ENCODE data around the gene C2orf69.

Gene C2orf69

GRCh38 chr2:199916980-199917379, 5.9 kb downstream of the C2orf69 start:
- DNase-seq: no peak

- DNase-seq: no peak
Observed at GRCh38 chr2:199922856-199923255, 11.8 kb downstream of the C2orf69 start.

- DNase-seq: no peak
Observed at GRCh38 chr2:199923924-199924323, 12.8 kb downstream of the C2orf69 start.

- no peak for DNase-seq
Observed at GRCh38 chr2:199926806-199927205, 15.7 kb downstream of the C2orf69 start.

- no peak for DNase-seq
Observed at GRCh38 chr2:199928226-199928625, 17.1 kb downstream of the C2orf69 start.

GRCh38 chr2:199928626-199929025, 17.5 kb downstream of the C2orf69 start:
- no peak for DNase-seq

- no peak for DNase-seq
Observed at GRCh38 chr2:199929262-199929661, 18.2 kb downstream of the C2orf69 start.

GRCh38 chr2:199932312-199932855, 21.3 kb downstream of the C2orf69 start:
- DNase-seq: no peak

- no peak for DNase-seq
Observed at GRCh38 chr2:199933466-199933865, 22.4 kb downstream of the C2orf69 start.

GRCh38 chr2:199936554-199936953, 25.5 kb downstream of the C2orf69 start:
- no peak for DNase-seq

- no peak for DNase-seq
Observed at GRCh38 chr2:199940373-199940772, 29.3 kb downstream of the C2orf69 start.

- no peak for DNase-seq
Observed at GRCh38 chr2:199943373-199943772, 32.3 kb downstream of the C2orf69 start.

- DNase-seq: no peak
Observed at GRCh38 chr2:199946196-199946595, 35.1 kb downstream of the C2orf69 start.

GRCh38 chr2:199946836-199947235, 35.7 kb downstream of the C2orf69 start:
- DNase-seq: no peak

- no peak for DNase-seq
Observed at GRCh38 chr2:199950396-199950795, 39.3 kb downstream of the C2orf69 start.

- DNase-seq: no peak
Observed at GRCh38 chr2:199951023-199951422, 39.9 kb downstream of the C2orf69 start.

- DNase-seq: no peak
Observed at GRCh38 chr2:199955007-199955338, 43.9 kb downstream of the C2orf69 start.

- peak; percentile 57 to 83 (median 76) for DNase-seq
Observed at GRCh38 chr2:199955339-199956061, 44.4 kb downstream of the C2orf69 start, which contains the start of the genes MAIP1 and TYW5. Gene MAIP1, plus strand, starts transcription at chr2:199955582. Its CDS starts 217 bp downstream, at chr2:199955799. Gene TYW5, minus strand, starts transcription at chr2:199955491. Its CDS starts 21 bp downstream, at chr2:199955470.

- no peak for DNase-seq
Observed at GRCh38 chr2:199956062-199956380, 44.9 kb downstream of the C2orf69 start.

- no peak for DNase-seq
Observed at GRCh38 chr2:199958014-199958413, 46.9 kb downstream of the C2orf69 start.

- no peak for DNase-seq
Observed at GRCh38 chr2:199962203-199962602, 51.1 kb downstream of the C2orf69 start.

GRCh38 chr2:199966405-199966804, 55.3 kb downstream of the C2orf69 start:
- no peak for DNase-seq

GRCh38 chr2:199966976-199967375, 55.9 kb downstream of the C2orf69 start:
- no peak for DNase-seq

- DNase-seq: no peak
Observed at GRCh38 chr2:199968126-199968525, 57.0 kb downstream of the C2orf69 start.

- DNase-seq: no peak
Observed at GRCh38 chr2:199972088-199972626, 61.1 kb downstream of the C2orf69 start.

All from activated naive CD4-positive, alpha-beta T cell (primary cell).